PC-9 (cell line): ENCODE measurements around the gene TMEM232. TPM values are rescaled to one million over a fixed set of nuclear protein-coding genes. Genes with fewer than 3 reads are reported as not detected.

Experiments
- BruUV-seq: library from RNA; stranded (reverse); fragments of 400-500 nt; replicated peaks from 2 replicates; lab custom pipeline; 2021; lab: Mats Ljungman, UMichigan
- CTCF ChIA-PET: fragments of 300-600 bp; sonication (Branson Sonifier 250); formaldehyde crosslinking; loops from one replicate; lab custom pipeline; 2022; ENCODE audit warnings: antibody characterized with exemption; lab: Charles Lee
- POLR2A ChIA-PET: fragments of 300-600 bp; sonication (Branson Sonifier 250); formaldehyde crosslinking; loops from one replicate; lab custom pipeline; 2022; ENCODE audit warnings: antibody characterized with exemption; ENCODE audit not compliant: unreplicated experiment; lab: Charles Lee
- DNase-seq, 2 experiments: peaks; one replicate each; pipeline versions ENCODE4 v3.0.0 to v3.0.0-alpha.2; 2015 to 2022; ENCODE audit warnings: mixed read lengths in 1 of 2
- H2AFZ ChIP-seq: fragments of 200-600 bp; sonication (generic); 2 replicates; pipeline ENCODE4 v1.8.1; 2017; ENCODE audit warnings: antibody characterized with exemption
- H3F3A ChIP-seq: fragments of 200-600 bp; sonication (generic); 2 replicates; pipeline ENCODE4 v1.8.1; 2017; ENCODE audit warnings: antibody characterized with exemption, mild to moderate bottlenecking, low read depth; ENCODE audit not compliant: insufficient read depth
- H3K27ac ChIP-seq: fragments of 200-600 bp; sonication (generic); 2 replicates; pipeline ENCODE4 v1.6.1; 2016; ENCODE audit warnings: mixed run types
- H3K27me3 ChIP-seq: fragments of 200-600 bp; sonication (generic); 2 replicates; pipeline ENCODE4 v1.6.1; 2016; ENCODE audit warnings: low read depth, mixed run types; ENCODE audit not compliant: insufficient read depth
- H3K36me3 ChIP-seq: fragments of 200-600 bp; sonication (generic); 2 replicates; pipeline ENCODE4 v1.6.1; 2016; ENCODE audit warnings: low read depth, mixed run types
- H3K4me1 ChIP-seq: fragments of 200-600 bp; sonication (generic); replicated peaks from 2 replicates; pipeline ENCODE4 v1.6.1; 2016; ENCODE audit warnings: mixed run types; ENCODE audit not compliant: insufficient read depth
- H3K4me2 ChIP-seq: fragments of 200-600 bp; sonication (generic); 2 replicates; pipeline ENCODE4 v1.6.1; 2017; ENCODE audit warnings: mixed run types
- H3K4me3 ChIP-seq: fragments of 200-600 bp; sonication (generic); 2 replicates; pipeline ENCODE4 v1.6.1; 2016; ENCODE audit warnings: mixed run types
- H3K79me2 ChIP-seq: fragments of 200-600 bp; sonication (generic); 2 replicates; pipeline ENCODE4 v1.6.1; 2017; ENCODE audit warnings: low read depth, mixed run types
- H3K9me2 ChIP-seq: fragments of 200-600 bp; sonication (generic); 2 replicates; pipeline ENCODE4 v1.8.1; 2017; ENCODE audit warnings: mild to moderate bottlenecking; ENCODE audit not compliant: insufficient read depth
- H3K9me3 ChIP-seq: fragments of 200-600 bp; sonication (generic); 2 replicates; pipeline ENCODE4 v1.8.1; 2016; ENCODE audit warnings: low read depth; ENCODE audit not compliant: insufficient read depth
- H4K20me1 ChIP-seq: fragments of 200-600 bp; sonication (generic); 2 replicates; pipeline ENCODE4 v1.8.1; 2017; ENCODE audit not compliant: insufficient read depth
- CTCF ChIP-seq: fragments of 200-600 bp; sonication (generic); conservative IDR thresholded peaks from 2 replicates; pipeline ENCODE4 v1.6.1; 2017; ENCODE audit warnings: mixed run types, antibody characterized with exemption, mild to moderate bottlenecking, moderate library complexity
- EZH2 ChIP-seq: fragments of 200-600 bp; sonication (generic); IDR thresholded peaks from 2 replicates; pipeline ENCODE4 v1.8.0; 2017; ENCODE audit warnings: antibody characterized with exemption, low read depth
- intact Hi-C: fragments of 100-400 bp; cut with micrococcal nuclease; formaldehyde crosslinking; loops from one replicate; pipeline ENCODE4 v1.10.0; 2022; ENCODE audit not compliant: unreplicated experiment
- total RNA-seq: library from RNA; stranded (reverse); gene quantifications from 2 replicates; pipeline ENCODE4 v1.2.3, GENCODE V29; 2021

Gene TMEM232
- total RNA-seq, 1 experiment from 2014 or later, result 0.65 TPM

GRCh38 chr5:110496276-110496675, 230.2 kb downstream of the TMEM232 start:
- Histone ChIP-seq H3K36me3 (no peaks in the 10 kb centered on the region), H3K9me2 (no peaks in the 10 kb centered on the region), H4K20me1 (no peaks in the 10 kb centered on the region), H3F3A (no peaks in the 10 kb centered on the region), H3K4me3 (no peak overlapping the region), H3K27me3 (no peaks in the 10 kb centered on the region), H3K9me3 (no peaks in the 10 kb centered on the region), H3K79me2 (no peaks in the 10 kb centered on the region), H2AFZ (no peak overlapping the region), H3K4me1 (no peaks in the 10 kb centered on the region), H3K4me2 (no peak overlapping the region), H3K27ac (no peak overlapping the region)
- intact Hi-C loops, result no loop called here
- DNase-seq, result no peak
- ChIA-PET CTCF (no interaction called here), POLR2A (no interaction called here)
- no peak for TF ChIP-seq EZH2
- TF ChIP-seq CTCF, result peak; percentile 32; the same call in 1 of the 2 replicates
- no TSS peak for BruUV-seq

GRCh38 chr5:110492446-110492845, 234.0 kb downstream of the TMEM232 start:
- POLR2A ChIA-PET, result no interaction called here
- Histone ChIP-seq H2AFZ (no peak overlapping the region), H3K27ac (no peak overlapping the region), H3F3A (no peaks in the 10 kb centered on the region), H3K27me3 (no peaks in the 10 kb centered on the region), H3K79me2 (no peaks in the 10 kb centered on the region), H3K9me3 (no peaks in the 10 kb centered on the region), H3K4me3 (no peak overlapping the region), H3K9me2 (no peaks in the 10 kb centered on the region), H3K36me3 (no peaks in the 10 kb centered on the region), H4K20me1 (no peaks in the 10 kb centered on the region), H3K4me2 (no peak overlapping the region), H3K4me1 (no peaks in the 10 kb centered on the region)
- no peak for TF ChIP-seq EZH2
- no peak for TF ChIP-seq CTCF
- intact Hi-C loops, result no loop called here
- no peak for DNase-seq
- no TSS peak for BruUV-seq
- CTCF ChIA-PET, result no interaction called here

GRCh38 chr5:110478895-110479294, 247.6 kb downstream of the TMEM232 start:
- no peaks in the 10 kb centered on the region for H3K79me2 ChIP-seq
- BruUV-seq, result no TSS peak
- POLR2A ChIA-PET, result interaction anchor here (0.7 kb wide), 1 partner anchor 1317 kb away, joined by 25 read pairs; no protein-coding TSS in a partner anchor
- H3K9me3 ChIP-seq, result no peaks in the 10 kb centered on the region
- no peak overlapping the region for H3K4me3 ChIP-seq
- CTCF ChIA-PET, result no interaction called here
- no peaks in the 10 kb centered on the region for H3K36me3 ChIP-seq
- H3K4me1 ChIP-seq, result peaks cover 14% of the 10 kb centered on the region
- H3K27me3 ChIP-seq, result no peaks in the 10 kb centered on the region
- peak overlapping the region; percentile 47 for H3K4me2 ChIP-seq
- DNase-seq, result peak in 1 of 2 experiments; percentile 74
- H3F3A ChIP-seq, result no peaks in the 10 kb centered on the region
- H3K9me2 ChIP-seq, result no peaks in the 10 kb centered on the region
- intact Hi-C loops, result no loop called here
- no peak overlapping the region for H3K27ac ChIP-seq
- H4K20me1 ChIP-seq, result no peaks in the 10 kb centered on the region
- no peak overlapping the region for H2AFZ ChIP-seq
- no peak for TF ChIP-seq EZH2

- ChIA-PET POLR2A (no interaction called here), CTCF (no interaction called here)
- Histone ChIP-seq H3K4me2 (no peak overlapping the region), H3K79me2 (no peaks in the 10 kb centered on the region), H3K36me3 (no peaks in the 10 kb centered on the region), H3K27me3 (no peaks in the 10 kb centered on the region), H3F3A (no peaks in the 10 kb centered on the region), H3K4me3 (no peak overlapping the region), H4K20me1 (no peaks in the 10 kb centered on the region), H3K27ac (no peak overlapping the region), H2AFZ (no peak overlapping the region), H3K9me3 (no peaks in the 10 kb centered on the region), H3K9me2 (no peaks in the 10 kb centered on the region), H3K4me1 (peaks cover 14% of the 10 kb centered on the region)
- no peak for DNase-seq
- BruUV-seq, result no TSS peak
- intact Hi-C loops, result no loop called here
- TF ChIP-seq CTCF (no peak), EZH2 (no peak)
Observed at GRCh38 chr5:110477911-110478310, 248.6 kb downstream of the TMEM232 start.
